ENCODE data around the gene BHLHE23.

BHLHE23 gene

GRCh38 chr20:63053432-63054102 lies 46.8 kb upstream of the BHLHE23 start:
- TF ChIP-seq POLR2AphosphoS5 (IDR thresholded peaks at IDR 0.05; ENCODE audit: low read depth, low read length) (no peak), SIN3A (IDR thresholded peaks at IDR 0.05; ENCODE audit: borderline replicate concordance, insufficient read depth, low read length) (no peak), TAF1 (IDR thresholded peaks at IDR 0.05; ENCODE audit: borderline replicate concordance, insufficient read depth, low read length) (no peak), REST (IDR thresholded peaks at IDR 0.05; ENCODE audit: insufficient read depth in 1 of 2, low read depth in 2 of 2, low read length in 2 of 2) (no peak), FOXP2 (optimal IDR thresholded peaks at IDR 0.05; ENCODE audit: borderline replicate concordance, extremely low read depth, extremely low read length, insufficient read depth) (no peak)

GRCh38 chr20:63052571-63053431 lies 46.0 kb upstream of the BHLHE23 start:
- no peak for TF ChIP-seq POLR2AphosphoS5 (IDR thresholded peaks at IDR 0.05; ENCODE audit: low read depth, low read length)
- no peak for TF ChIP-seq TAF1 (IDR thresholded peaks at IDR 0.05; ENCODE audit: borderline replicate concordance, insufficient read depth, low read length)
- TF ChIP-seq FOXP2 (optimal IDR thresholded peaks at IDR 0.05; ENCODE audit: borderline replicate concordance, extremely low read depth, extremely low read length, insufficient read depth) = no peak
- no peak for TF ChIP-seq SIN3A (IDR thresholded peaks at IDR 0.05; ENCODE audit: borderline replicate concordance, insufficient read depth, low read length)
- TF ChIP-seq REST (IDR thresholded peaks at IDR 0.05; ENCODE audit: insufficient read depth in 1 of 2, low read depth in 2 of 2, low read length in 2 of 2) = no peak

- TF ChIP-seq POLR2AphosphoS5 (IDR thresholded peaks at IDR 0.05; ENCODE audit: low read depth, low read length) (no peak), TAF1 (IDR thresholded peaks at IDR 0.05; ENCODE audit: borderline replicate concordance, insufficient read depth, low read length) (no peak), REST (IDR thresholded peaks at IDR 0.05; ENCODE audit: insufficient read depth in 1 of 2, low read depth in 2 of 2, low read length in 2 of 2) (no peak), SIN3A (IDR thresholded peaks at IDR 0.05; ENCODE audit: borderline replicate concordance, insufficient read depth, low read length) (no peak), FOXP2 (optimal IDR thresholded peaks at IDR 0.05; ENCODE audit: borderline replicate concordance, extremely low read depth, extremely low read length, insufficient read depth) (no peak)
These were observed 45.1 kb upstream of the BHLHE23 start for GRCh38 chr20:63051911-63052310.

GRCh38 chr20:63051186-63051860 lies 44.6 kb upstream of the BHLHE23 start:
- TF ChIP-seq SIN3A (IDR thresholded peaks at IDR 0.05; ENCODE audit: borderline replicate concordance, insufficient read depth, low read length) (no peak), REST (IDR thresholded peaks at IDR 0.05; ENCODE audit: insufficient read depth in 1 of 2, low read depth in 2 of 2, low read length in 2 of 2) (no peak), TAF1 (IDR thresholded peaks at IDR 0.05; ENCODE audit: borderline replicate concordance, insufficient read depth, low read length) (no peak)
